22Rv1 (cell line): ENCODE measurements around the gene GPD1.

Experiments used
- ZFX ChIP-seq: fragments of 450-650 bp; IDR thresholded peaks from 2 replicates; pipeline ENCODE4 v1.6.1; 2017; ENCODE audit warnings: antibody characterized with exemption, borderline replicate concordance
- TF ChIP-seq, protein P1 (sequence below): fragments of 450-650 bp; IDR thresholded peaks from 2 replicates; pipeline ENCODE4 v1.5.1; 2017; ENCODE audit warnings: mild to moderate bottlenecking

DNA sequence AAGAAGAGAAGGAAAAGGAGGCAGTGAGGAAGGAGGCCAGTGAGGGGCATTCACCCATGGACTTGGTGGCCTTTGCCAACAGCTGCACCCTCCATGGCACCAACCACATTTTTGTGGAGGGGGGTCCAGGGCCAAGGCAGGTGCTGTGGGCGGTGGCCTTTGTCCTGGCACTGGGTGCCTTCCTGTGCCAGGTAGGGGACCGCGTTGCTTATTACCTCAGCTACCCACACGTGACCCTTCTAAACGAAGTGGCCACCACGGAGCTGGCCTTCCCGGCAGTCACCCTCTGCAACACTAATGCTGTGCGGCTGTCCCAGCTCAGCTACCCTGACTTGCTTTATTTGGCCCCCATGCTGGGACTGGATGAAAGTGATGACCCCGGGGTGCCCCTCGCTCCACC lies 30.1 kb upstream of the GPD1 start:
- TF ChIP-seq, protein P1, sequence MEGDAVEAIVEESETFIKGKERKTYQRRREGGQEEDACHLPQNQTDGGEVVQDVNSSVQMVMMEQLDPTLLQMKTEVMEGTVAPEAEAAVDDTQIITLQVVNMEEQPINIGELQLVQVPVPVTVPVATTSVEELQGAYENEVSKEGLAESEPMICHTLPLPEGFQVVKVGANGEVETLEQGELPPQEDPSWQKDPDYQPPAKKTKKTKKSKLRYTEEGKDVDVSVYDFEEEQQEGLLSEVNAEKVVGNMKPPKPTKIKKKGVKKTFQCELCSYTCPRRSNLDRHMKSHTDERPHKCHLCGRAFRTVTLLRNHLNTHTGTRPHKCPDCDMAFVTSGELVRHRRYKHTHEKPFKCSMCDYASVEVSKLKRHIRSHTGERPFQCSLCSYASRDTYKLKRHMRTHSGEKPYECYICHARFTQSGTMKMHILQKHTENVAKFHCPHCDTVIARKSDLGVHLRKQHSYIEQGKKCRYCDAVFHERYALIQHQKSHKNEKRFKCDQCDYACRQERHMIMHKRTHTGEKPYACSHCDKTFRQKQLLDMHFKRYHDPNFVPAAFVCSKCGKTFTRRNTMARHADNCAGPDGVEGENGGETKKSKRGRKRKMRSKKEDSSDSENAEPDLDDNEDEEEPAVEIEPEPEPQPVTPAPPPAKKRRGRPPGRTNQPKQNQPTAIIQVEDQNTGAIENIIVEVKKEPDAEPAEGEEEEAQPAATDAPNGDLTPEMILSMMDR: no peak
- no peak for TF ChIP-seq ZFX
